PFSK-1 (cell line): ENCODE measurements around the gene TSNAXIP1.

Source experiments
- FOXP2 ChIP-seq: optimal IDR thresholded peaks from 2 replicates; pipeline ENCODE3; 2011; ENCODE audit warnings: borderline replicate concordance, control low read depth, inconsistent platforms; ENCODE audit not compliant: insufficient read depth; ENCODE audit errors: extremely low read length, extremely low read depth
- POLR2AphosphoS5 ChIP-seq: IDR thresholded peaks from 2 replicates; pipeline ENCODE4 v1.6.1; 2012; ENCODE audit warnings: low read depth, mild to moderate bottlenecking, control low read depth, low read length, moderate library complexity
- SIN3A ChIP-seq: IDR thresholded peaks from 2 replicates; pipeline ENCODE4 v1.6.1; 2012; ENCODE audit warnings: mild to moderate bottlenecking, low read length, moderate library complexity, borderline replicate concordance; ENCODE audit not compliant: insufficient read depth
- TAF1 ChIP-seq: IDR thresholded peaks from 2 replicates; pipeline ENCODE4 v1.6.1; 2012; ENCODE audit warnings: low read length, control low read depth, borderline replicate concordance; ENCODE audit not compliant: insufficient read depth
- TF ChIP-seq, protein P1 (sequence below), 2 experiments: IDR thresholded peaks; 2 replicates each; pipeline versions ENCODE4 v1.6.1 to v1.8.0; 2011 to 2012; ENCODE audit warnings: low read depth in 2 of 2, low read length in 2 of 2, control low read depth in 1 of 2, inconsistent platforms in 1 of 2, mild to moderate bottlenecking in 1 of 2, moderate library complexity in 1 of 2; ENCODE audit not compliant: insufficient read depth in 1 of 2

DNA sequence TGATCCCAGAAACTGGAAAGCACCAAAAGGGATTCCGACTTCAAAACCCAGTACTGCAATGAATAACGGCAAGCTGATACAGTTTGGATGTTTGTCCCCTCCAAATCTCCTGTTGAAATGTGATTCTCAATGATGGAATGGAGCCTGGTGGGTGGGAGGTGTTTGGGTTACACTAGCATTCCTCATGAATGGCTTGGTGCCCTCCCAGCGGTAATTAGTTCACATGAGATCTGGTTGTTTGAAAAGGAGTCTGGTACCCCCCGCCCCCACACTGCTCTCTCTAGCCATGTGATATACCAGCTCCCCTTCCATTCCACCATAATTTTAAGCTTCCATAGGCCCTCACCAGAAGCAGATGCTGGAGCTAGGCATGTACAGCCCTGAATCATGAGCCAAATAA, 40.4 kb upstream of the TSNAXIP1 start:
- TF ChIP-seq TAF1: no peak
- no peak for TF ChIP-seq SIN3A
- TF ChIP-seq, protein P1, sequence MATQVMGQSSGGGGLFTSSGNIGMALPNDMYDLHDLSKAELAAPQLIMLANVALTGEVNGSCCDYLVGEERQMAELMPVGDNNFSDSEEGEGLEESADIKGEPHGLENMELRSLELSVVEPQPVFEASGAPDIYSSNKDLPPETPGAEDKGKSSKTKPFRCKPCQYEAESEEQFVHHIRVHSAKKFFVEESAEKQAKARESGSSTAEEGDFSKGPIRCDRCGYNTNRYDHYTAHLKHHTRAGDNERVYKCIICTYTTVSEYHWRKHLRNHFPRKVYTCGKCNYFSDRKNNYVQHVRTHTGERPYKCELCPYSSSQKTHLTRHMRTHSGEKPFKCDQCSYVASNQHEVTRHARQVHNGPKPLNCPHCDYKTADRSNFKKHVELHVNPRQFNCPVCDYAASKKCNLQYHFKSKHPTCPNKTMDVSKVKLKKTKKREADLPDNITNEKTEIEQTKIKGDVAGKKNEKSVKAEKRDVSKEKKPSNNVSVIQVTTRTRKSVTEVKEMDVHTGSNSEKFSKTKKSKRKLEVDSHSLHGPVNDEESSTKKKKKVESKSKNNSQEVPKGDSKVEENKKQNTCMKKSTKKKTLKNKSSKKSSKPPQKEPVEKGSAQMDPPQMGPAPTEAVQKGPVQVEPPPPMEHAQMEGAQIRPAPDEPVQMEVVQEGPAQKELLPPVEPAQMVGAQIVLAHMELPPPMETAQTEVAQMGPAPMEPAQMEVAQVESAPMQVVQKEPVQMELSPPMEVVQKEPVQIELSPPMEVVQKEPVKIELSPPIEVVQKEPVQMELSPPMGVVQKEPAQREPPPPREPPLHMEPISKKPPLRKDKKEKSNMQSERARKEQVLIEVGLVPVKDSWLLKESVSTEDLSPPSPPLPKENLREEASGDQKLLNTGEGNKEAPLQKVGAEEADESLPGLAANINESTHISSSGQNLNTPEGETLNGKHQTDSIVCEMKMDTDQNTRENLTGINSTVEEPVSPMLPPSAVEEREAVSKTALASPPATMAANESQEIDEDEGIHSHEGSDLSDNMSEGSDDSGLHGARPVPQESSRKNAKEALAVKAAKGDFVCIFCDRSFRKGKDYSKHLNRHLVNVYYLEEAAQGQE (IDR thresholded peaks at IDR 0.05; ENCODE audit: insufficient read depth in 1 of 2, low read depth in 2 of 2, low read length in 2 of 2): no peak
- no peak for TF ChIP-seq POLR2AphosphoS5
- TF ChIP-seq FOXP2: no peak
